Measurements from ENCODE around the gene NRP2.

Gene NRP2

DNA sequence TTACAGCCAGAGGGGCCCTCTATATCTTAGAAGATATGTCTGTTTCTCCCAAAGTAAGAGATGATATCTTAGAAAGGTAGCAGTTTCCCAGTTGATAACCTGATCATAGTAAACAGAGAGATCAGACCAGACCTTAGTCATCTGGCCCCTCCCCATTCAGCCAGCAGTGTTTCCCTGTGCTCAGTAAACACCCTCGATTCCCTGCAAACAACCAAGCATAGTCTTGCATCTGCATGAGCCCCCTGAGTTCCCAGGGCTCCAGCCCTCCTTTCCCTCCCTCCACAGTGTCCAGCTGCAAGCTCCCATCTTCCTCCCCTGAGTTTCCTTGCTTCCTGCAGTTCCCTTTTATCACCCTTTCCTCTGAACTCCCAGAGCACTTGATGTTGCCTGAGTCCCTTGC is 20.3 kb downstream of the NRP2 start:
- TF ChIP-seq, protein P1, sequence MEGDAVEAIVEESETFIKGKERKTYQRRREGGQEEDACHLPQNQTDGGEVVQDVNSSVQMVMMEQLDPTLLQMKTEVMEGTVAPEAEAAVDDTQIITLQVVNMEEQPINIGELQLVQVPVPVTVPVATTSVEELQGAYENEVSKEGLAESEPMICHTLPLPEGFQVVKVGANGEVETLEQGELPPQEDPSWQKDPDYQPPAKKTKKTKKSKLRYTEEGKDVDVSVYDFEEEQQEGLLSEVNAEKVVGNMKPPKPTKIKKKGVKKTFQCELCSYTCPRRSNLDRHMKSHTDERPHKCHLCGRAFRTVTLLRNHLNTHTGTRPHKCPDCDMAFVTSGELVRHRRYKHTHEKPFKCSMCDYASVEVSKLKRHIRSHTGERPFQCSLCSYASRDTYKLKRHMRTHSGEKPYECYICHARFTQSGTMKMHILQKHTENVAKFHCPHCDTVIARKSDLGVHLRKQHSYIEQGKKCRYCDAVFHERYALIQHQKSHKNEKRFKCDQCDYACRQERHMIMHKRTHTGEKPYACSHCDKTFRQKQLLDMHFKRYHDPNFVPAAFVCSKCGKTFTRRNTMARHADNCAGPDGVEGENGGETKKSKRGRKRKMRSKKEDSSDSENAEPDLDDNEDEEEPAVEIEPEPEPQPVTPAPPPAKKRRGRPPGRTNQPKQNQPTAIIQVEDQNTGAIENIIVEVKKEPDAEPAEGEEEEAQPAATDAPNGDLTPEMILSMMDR (conservative IDR thresholded peaks at IDR 0.05; ENCODE audit: low read depth, low read length): no peak
- no peak overlapping the region for H3K4me3 ChIP-seq (ENCODE audit: low read depth, low read length)
- DNase-seq (ENCODE audit: low read depth): no peak

DNA sequence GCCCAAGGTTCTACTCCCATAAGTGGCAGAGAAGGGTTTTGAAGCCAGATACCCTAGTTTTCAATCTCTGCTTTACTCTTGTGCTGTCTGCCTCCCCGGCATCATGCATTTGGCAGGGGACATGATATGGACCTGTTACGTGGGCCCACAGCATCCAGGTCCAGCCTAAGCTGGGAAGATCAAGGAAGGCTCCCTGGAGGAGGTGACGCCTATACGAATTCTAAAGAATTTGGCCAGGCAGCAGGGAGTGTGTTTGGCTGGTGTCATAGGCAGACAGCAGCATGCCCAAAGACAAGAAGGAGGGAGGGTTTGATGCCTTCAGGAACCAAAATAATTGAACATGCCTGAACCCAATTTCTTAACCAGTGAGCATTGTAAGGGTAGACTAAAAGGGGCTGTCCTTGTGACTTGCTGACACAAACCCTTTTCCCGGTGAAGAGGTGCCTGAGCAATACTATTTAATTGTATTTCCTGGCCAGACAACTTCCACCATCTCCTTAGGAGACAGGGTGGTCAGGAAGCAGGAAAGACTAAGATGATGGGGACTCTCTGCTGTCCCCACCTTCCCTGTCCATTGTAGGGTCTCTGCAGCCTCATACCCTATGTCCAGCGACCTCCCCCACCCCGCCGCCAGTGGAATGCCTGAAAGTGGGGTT is 21.3 kb downstream of the NRP2 start:
- TF ChIP-seq, protein P1 (conservative IDR thresholded peaks at IDR 0.05; ENCODE audit: low read depth, low read length): no peak
- H3K4me3 ChIP-seq (ENCODE audit: low read depth, low read length): no peak overlapping the region
- DNase-seq (ENCODE audit: low read depth): no peak

DNA sequence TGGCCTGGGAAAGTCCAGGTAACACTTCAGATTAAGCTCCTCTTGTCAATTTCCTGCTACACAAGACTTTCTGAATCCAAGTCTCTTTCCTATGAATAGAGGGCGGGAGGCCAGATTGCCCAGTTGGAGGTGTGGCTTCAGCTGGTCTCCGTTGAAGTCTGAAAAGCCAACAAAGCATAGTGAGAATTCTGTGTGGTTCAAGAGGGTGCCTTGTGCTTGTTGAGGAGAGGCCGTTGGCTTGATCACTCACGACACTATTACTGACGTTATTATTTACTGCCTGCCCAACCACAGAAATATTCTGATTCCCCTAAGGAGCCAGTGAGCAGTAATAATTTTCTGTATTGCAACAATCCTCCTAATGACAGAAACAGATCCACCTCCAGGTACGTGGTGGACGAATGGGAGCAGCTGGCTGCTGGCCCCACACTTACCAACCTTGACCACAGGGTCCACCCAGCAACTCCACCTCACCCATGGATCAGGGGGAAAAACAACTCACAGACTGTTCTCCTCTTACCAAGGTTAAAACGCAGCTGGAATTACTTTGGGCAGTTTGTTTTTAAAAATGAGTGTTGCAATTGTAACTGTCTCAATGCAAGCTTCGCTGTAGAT is 21.9 kb downstream of the NRP2 start:
- TF ChIP-seq, protein P1 (conservative IDR thresholded peaks at IDR 0.05; ENCODE audit: low read depth, low read length): no peak
- peak; percentile 58 for DNase-seq (ENCODE audit: low read depth)
- no peak overlapping the region for H3K4me3 ChIP-seq (ENCODE audit: low read depth, low read length)

DNA sequence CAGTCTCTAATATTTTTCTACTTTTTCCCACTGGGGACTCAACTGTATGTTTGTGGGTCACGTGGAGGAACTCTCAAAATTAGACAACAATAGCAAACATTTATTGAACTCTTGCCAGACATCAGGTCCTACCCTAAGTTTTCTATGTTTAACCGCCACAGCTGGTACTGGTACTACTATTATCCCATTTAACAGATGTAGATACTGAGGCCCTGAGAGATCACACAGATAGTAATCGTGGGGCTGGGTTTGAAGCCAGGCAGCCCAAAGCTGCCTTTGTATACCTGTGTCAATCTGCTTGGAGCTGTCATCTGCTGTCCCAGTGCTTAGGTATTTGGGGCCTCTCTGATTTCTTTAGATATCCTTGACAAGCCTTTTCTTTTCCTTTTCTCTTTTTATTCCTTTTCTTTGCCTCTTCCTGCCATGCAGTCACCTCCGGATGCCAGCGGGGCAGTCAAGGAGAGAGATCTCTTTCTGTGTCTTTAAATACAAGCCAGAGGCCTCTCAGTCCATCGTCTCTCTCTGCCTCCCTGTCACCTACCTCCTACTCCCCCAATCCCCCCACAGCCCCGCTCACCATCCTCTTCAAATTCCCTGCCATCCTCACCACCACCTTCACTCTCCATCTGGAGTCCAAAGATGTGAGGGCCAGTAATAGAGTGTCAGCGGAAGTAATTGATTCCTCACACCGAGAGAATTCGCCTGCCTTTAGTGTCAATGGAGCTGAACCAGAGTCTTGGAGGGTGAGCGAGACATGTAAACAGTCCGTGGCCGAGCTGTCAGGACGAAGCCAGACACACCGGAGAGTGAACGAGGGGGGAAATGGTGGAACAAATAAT is 23.4 kb downstream of the NRP2 start:
- H3K4me3 ChIP-seq (ENCODE audit: low read depth, low read length): no peak overlapping the region
- TF ChIP-seq, protein P1 (conservative IDR thresholded peaks at IDR 0.05; ENCODE audit: low read depth, low read length): no peak
- no peak for DNase-seq (ENCODE audit: low read depth)

DNA sequence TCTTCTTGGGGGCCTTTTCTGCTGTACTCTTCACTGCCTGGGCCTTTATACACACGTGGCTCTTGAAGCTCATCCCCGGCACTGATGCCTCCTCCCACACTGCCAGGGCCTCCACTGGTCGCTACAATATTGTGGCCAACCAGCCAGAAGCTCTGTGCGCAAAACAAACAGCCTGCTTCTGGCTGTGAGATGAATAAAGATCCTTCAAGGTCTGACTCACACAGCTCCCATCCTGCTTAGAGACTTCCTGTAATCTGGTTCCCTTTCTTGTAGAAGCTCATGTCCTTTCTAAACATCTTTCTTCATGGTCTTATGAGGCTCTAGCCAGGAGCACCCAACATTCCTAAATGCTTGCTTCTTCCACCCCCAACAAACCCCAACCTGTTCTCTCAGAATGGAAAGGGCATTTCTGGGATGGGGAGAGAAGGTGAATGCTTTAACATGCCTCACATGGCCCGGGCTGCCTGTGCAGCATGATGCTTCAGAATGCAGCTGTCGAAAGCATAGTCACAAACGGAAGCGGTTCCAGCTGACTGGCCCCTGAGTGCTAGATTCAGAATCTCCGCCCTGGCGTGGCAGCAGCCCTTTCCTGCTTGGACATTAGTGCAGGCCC is 24.6 kb downstream of the NRP2 start:
- TF ChIP-seq, protein P1 (conservative IDR thresholded peaks at IDR 0.05; ENCODE audit: low read depth, low read length): no peak
- H3K4me3 ChIP-seq (ENCODE audit: low read depth, low read length): no peak overlapping the region
- DNase-seq (ENCODE audit: low read depth): peak; percentile 93

DNA sequence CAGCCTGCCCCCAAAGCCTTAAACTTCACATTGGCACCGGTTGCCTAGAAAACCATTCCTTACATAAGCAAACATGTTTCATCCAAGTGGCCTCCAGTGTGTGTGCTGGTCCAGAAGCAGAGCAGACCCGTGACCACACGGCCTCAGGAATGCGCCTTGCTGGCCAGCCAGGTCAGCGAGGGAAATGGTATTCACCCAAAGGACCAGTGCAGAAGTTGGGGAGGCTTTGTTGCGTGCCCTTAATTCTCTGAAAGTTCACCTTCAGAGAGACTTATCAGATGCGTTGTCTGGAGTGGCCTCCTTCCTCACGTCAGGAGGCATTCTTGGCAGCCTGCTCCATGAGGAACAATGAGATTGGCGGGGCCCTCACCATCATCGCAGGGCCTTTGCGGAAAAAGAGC is 25.9 kb downstream of the NRP2 start:
- peak; percentile 89 for DNase-seq (ENCODE audit: low read depth)
- TF ChIP-seq, protein P1 (conservative IDR thresholded peaks at IDR 0.05; ENCODE audit: low read depth, low read length): no peak
- no peak overlapping the region for H3K4me3 ChIP-seq (ENCODE audit: low read depth, low read length)

Data from choroid plexus epithelial cell (primary cell).